ENCODE results near the gene DHRS3. TPM values are rescaled to one million over a fixed set of nuclear protein-coding genes. Genes with fewer than 3 reads are reported as not detected.
A peak's percentile ranks its signal among the peaks of the same experiment; 100 is the strongest.

Gene DHRS3
- total and polyA plus RNA-seq, 2 of the 13 experiments (the other 11 are each of a cell fraction or from before 2014, with no cell fraction given), result 48.5 to 90.5 TPM

GRCh38 chr1:12608311-12608957, 9.6 kb downstream of the DHRS3 start (continued):
- TF ChIP-seq, protein P1, sequence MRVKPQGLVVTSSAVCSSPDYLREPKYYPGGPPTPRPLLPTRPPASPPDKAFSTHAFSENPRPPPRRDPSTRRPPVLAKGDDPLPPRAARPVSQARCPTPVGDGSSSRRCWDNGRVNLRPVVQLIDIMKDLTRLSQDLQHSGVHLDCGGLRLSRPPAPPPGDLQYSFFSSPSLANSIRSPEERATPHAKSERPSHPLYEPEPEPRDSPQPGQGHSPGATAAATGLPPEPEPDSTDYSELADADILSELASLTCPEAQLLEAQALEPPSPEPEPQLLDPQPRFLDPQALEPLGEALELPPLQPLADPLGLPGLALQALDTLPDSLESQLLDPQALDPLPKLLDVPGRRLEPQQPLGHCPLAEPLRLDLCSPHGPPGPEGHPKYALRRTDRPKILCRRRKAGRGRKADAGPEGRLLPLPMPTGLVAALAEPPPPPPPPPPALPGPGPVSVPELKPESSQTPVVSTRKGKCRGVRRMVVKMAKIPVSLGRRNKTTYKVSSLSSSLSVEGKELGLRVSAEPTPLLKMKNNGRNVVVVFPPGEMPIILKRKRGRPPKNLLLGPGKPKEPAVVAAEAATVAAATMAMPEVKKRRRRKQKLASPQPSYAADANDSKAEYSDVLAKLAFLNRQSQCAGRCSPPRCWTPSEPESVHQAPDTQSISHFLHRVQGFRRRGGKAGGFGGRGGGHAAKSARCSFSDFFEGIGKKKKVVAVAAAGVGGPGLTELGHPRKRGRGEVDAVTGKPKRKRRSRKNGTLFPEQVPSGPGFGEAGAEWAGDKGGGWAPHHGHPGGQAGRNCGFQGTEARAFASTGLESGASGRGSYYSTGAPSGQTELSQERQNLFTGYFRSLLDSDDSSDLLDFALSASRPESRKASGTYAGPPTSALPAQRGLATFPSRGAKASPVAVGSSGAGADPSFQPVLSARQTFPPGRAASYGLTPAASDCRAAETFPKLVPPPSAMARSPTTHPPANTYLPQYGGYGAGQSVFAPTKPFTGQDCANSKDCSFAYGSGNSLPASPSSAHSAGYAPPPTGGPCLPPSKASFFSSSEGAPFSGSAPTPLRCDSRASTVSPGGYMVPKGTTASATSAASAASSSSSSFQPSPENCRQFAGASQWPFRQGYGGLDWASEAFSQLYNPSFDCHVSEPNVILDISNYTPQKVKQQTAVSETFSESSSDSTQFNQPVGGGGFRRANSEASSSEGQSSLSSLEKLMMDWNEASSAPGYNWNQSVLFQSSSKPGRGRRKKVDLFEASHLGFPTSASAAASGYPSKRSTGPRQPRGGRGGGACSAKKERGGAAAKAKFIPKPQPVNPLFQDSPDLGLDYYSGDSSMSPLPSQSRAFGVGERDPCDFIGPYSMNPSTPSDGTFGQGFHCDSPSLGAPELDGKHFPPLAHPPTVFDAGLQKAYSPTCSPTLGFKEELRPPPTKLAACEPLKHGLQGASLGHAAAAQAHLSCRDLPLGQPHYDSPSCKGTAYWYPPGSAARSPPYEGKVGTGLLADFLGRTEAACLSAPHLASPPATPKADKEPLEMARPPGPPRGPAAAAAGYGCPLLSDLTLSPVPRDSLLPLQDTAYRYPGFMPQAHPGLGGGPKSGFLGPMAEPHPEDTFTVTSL (CRISPR knock-in tag; IDR thresholded peaks at IDR 0.05; ENCODE audit: borderline replicate concordance), result peak; percentile 38; the same call in 1 of the 2 replicates
- TF ChIP-seq SOX6 (IDR thresholded peaks at IDR 0.05) (no peak), SOX6 (CRISPR knock-in tag; IDR thresholded peaks at IDR 0.05) (peak; percentile 89), KAT8 (CRISPR knock-in tag; IDR thresholded peaks at IDR 0.05) (0 out of 2 replicates have a peak, but pooled peaks have one; percentile 17), MLXIP (CRISPR knock-in tag; IDR thresholded peaks at IDR 0.05; ENCODE audit: borderline replicate concordance) (no peak), ZBTB26 (CRISPR knock-in tag; IDR thresholded peaks at IDR 0.05; ENCODE audit: borderline replicate concordance) (peak; percentile 99), ZNF7 (CRISPR knock-in tag; IDR thresholded peaks at IDR 0.05) (no peak), CEBPB (IDR thresholded peaks at IDR 0.05; ENCODE audit: borderline replicate concordance, low read depth, low read length) (0 out of 2 replicates have a peak, but pooled peaks have one; percentile 13), ZFX (CRISPR knock-in tag; IDR thresholded peaks at IDR 0.05; ENCODE audit: low read depth) (peak; percentile 50; the same call in 1 of the 2 replicates), ZNF333 (CRISPR knock-in tag; IDR thresholded peaks at IDR 0.05; ENCODE audit: borderline replicate concordance) (no peak), KDM5B (CRISPR knock-in tag; IDR thresholded peaks at IDR 0.05; ENCODE audit: borderline replicate concordance) (peak; percentile 53; the same call in 1 of the 2 replicates), ZNF337 (CRISPR knock-in tag; IDR thresholded peaks at IDR 0.05; ENCODE audit: borderline replicate concordance, low read depth) (0 out of 2 replicates have a peak, but pooled peaks have one; percentile 38), NR2F6 (IDR thresholded peaks at IDR 0.05) (peak; percentile 75), NR2F6 (CRISPR knock-in tag; IDR thresholded peaks at IDR 0.05) (peak; percentile 56; the same call in 1 of the 2 replicates), HOXA3 (CRISPR knock-in tag; IDR thresholded peaks at IDR 0.05) (peak; percentile 67)
- TF ChIP-seq, protein P2, sequence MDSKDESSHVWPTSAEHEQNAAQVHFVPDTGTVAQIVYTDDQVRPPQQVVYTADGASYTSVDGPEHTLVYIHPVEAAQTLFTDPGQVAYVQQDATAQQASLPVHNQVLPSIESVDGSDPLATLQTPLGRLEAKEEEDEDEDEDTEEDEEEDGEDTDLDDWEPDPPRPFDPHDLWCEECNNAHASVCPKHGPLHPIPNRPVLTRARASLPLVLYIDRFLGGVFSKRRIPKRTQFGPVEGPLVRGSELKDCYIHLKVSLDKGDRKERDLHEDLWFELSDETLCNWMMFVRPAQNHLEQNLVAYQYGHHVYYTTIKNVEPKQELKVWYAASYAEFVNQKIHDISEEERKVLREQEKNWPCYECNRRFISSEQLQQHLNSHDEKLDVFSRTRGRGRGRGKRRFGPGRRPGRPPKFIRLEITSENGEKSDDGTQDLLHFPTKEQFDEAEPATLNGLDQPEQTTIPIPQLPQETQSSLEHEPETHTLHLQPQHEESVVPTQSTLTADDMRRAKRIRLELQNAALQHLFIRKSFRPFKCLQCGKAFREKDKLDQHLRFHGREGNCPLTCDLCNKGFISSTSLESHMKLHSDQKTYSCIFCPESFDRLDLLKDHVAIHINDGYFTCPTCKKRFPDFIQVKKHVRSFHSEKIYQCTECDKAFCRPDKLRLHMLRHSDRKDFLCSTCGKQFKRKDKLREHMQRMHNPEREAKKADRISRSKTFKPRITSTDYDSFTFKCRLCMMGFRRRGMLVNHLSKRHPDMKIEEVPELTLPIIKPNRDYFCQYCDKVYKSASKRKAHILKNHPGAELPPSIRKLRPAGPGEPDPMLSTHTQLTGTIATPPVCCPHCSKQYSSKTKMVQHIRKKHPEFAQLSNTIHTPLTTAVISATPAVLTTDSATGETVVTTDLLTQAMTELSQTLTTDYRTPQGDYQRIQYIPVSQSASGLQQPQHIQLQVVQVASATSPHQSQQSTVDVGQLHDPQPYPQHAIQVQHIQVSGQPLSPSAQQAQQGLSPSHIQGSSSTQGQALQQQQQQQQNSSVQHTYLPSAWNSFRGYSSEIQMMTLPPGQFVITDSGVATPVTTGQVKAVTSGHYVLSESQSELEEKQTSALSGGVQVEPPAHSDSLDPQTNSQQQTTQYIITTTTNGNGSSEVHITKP (CRISPR knock-in tag; IDR thresholded peaks at IDR 0.05; ENCODE audit: low read depth), result 0 out of 2 replicates have a peak, but pooled peaks have one; percentile 4
